Neural cell (in vitro differentiated cells): ENCODE measurements around the gene OVCA2.

ENCODE experiments used
- EP300 ChIP-seq: fragments of 450-650 bp; conservative IDR thresholded peaks from 2 replicates; pipeline ENCODE4 v1.6.1; 2014; ENCODE audit warnings: antibody characterized with exemption, mild to moderate bottlenecking, moderate library complexity; ENCODE audit not compliant: poor library complexity, severe bottlenecking
- EZH2 ChIP-seq: fragments of 200-600, 300-800 bp; shearing (Covaris generic), sonication (generic); IDR thresholded peaks from 2 replicates; pipeline ENCODE4 v1.6.1; 2014; ENCODE audit warnings: antibody characterized with exemption, low read length, borderline replicate concordance, mild to moderate bottlenecking; ENCODE audit not compliant: insufficient read depth, poor library complexity, severe bottlenecking
- TAF1 ChIP-seq: IDR thresholded peaks from 2 replicates; pipeline ENCODE4 v1.6.1; 2012; ENCODE audit warnings: low read depth
- TF ChIP-seq, protein P1 (sequence below): fragments of 450-650 bp; IDR thresholded peaks from 2 replicates; pipeline ENCODE4 v1.5.1; 2014; ENCODE audit warnings: antibody characterized with exemption, mild to moderate bottlenecking, moderate library complexity; ENCODE audit not compliant: poor library complexity, severe bottlenecking

DNA sequence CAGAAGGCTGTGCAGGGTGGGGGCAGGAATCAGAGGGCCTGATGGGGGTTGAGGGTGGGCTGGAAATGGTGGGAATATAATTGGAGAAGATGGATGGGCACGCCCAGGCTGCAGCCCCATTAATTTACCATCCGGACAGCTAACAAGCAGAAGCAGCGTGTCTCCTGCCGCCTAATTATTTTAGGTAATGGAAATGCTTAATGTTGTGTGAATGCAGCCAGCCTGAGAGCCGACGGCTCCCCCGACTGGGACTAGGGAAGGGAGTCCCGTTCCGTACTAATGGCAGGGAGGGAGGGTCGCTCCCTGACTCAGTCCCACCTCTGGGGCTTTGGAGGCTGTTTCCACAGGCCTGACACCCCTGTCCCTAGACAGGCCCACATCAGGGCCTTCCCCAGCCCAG lies 4.7 kb upstream of the OVCA2 start:
- TF ChIP-seq, protein P1, sequence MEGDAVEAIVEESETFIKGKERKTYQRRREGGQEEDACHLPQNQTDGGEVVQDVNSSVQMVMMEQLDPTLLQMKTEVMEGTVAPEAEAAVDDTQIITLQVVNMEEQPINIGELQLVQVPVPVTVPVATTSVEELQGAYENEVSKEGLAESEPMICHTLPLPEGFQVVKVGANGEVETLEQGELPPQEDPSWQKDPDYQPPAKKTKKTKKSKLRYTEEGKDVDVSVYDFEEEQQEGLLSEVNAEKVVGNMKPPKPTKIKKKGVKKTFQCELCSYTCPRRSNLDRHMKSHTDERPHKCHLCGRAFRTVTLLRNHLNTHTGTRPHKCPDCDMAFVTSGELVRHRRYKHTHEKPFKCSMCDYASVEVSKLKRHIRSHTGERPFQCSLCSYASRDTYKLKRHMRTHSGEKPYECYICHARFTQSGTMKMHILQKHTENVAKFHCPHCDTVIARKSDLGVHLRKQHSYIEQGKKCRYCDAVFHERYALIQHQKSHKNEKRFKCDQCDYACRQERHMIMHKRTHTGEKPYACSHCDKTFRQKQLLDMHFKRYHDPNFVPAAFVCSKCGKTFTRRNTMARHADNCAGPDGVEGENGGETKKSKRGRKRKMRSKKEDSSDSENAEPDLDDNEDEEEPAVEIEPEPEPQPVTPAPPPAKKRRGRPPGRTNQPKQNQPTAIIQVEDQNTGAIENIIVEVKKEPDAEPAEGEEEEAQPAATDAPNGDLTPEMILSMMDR, result no peak
- TF ChIP-seq EZH2 (no peak), TAF1 (no peak), EP300 (no peak)
